Mesenchymal stem cell (in vitro differentiated cells and primary cell): Measurements from ENCODE around the gene PRADC1.

ENCODE experiments used
- DNase-seq: peaks from one replicate; pipeline ENCODE4 v3.0.0-alpha.2; 2013
- H2AFZ ChIP-seq: one replicate; pipeline ENCODE4 v1.6.1; 2013; ENCODE audit warnings: low read depth, mild to moderate bottlenecking, control low read depth, inconsistent platforms, low read length, moderate library complexity
- H2AK5ac ChIP-seq: 2 replicates; pipeline ENCODE4 v1.6.1; 2013; ENCODE audit warnings: low read length, moderate library complexity, mild to moderate bottlenecking, inconsistent platforms; ENCODE audit not compliant: severe bottlenecking
- H2BK120ac ChIP-seq: one replicate; pipeline ENCODE4 v1.6.1; 2013; ENCODE audit warnings: low read depth, mild to moderate bottlenecking, inconsistent platforms, low read length, moderate library complexity
- H2BK12ac ChIP-seq, 2 experiments: one replicate each; pipeline ENCODE4 v1.6.1; 2013; ENCODE audit warnings: inconsistent platforms in 2 of 2, low read length in 2 of 2, mild to moderate bottlenecking in 2 of 2, moderate library complexity in 2 of 2, control low read depth in 1 of 2
- H2BK15ac ChIP-seq: one replicate; pipeline ENCODE4 v1.6.1; 2013; ENCODE audit warnings: mild to moderate bottlenecking, low read depth, inconsistent platforms; ENCODE audit not compliant: poor library complexity, severe bottlenecking
- H2BK5ac ChIP-seq: 2 replicates; pipeline ENCODE4 v1.6.1; 2013; ENCODE audit warnings: low read depth, mild to moderate bottlenecking, low read length, control low read depth, inconsistent platforms; ENCODE audit not compliant: poor library complexity, severe bottlenecking
- H3K14ac ChIP-seq, 2 experiments: one replicate each; pipeline ENCODE4 v1.6.1; 2013; ENCODE audit warnings: inconsistent platforms in 2 of 2, low read length in 2 of 2, control low read depth in 1 of 2, mild to moderate bottlenecking in 1 of 2, moderate library complexity in 1 of 2
- H3K18ac ChIP-seq, 2 experiments: one replicate each; pipeline ENCODE4 v1.6.1; 2013; ENCODE audit warnings: inconsistent platforms in 2 of 2, low read length in 2 of 2, control low read depth in 1 of 2, low read depth in 1 of 2, mild to moderate bottlenecking in 1 of 2
- H3K23ac ChIP-seq, 2 experiments: one replicate each; pipeline ENCODE4 v1.6.1; 2013; ENCODE audit warnings: inconsistent platforms in 2 of 2, low read length in 2 of 2, mild to moderate bottlenecking in 2 of 2, moderate library complexity in 2 of 2, control low read depth in 1 of 2
- H3K27ac ChIP-seq: 2 replicates; pipeline ENCODE4 v1.5.1; 2013; ENCODE audit warnings: mild to moderate bottlenecking, moderate library complexity, low read length, control low read depth, inconsistent platforms; ENCODE audit not compliant: poor library complexity, severe bottlenecking
- H3K27me3 ChIP-seq, 2 experiments: 2 replicates each; pipeline versions ENCODE4 v1.6.1 to v1.7.0; 2013; ENCODE audit warnings: low read length in 2 of 2, mild to moderate bottlenecking in 2 of 2, moderate library complexity in 2 of 2, control low read depth in 1 of 2, inconsistent platforms in 1 of 2; ENCODE audit not compliant: control insufficient read depth in 1 of 2, insufficient read depth in 1 of 2
- H3K36me3 ChIP-seq, 2 experiments: 2 replicates each; pipeline versions ENCODE4 v1.6.1 to v1.7.0; 2013; ENCODE audit warnings: low read length in 2 of 2, control low read depth in 1 of 2, inconsistent platforms in 1 of 2, low read depth in 1 of 2, mild to moderate bottlenecking in 1 of 2; ENCODE audit not compliant: insufficient read depth in 2 of 2, control insufficient read depth in 1 of 2
- H3K4ac ChIP-seq, 2 experiments: one replicate each; pipeline ENCODE4 v1.6.1; 2013; ENCODE audit warnings: inconsistent platforms in 2 of 2, low read length in 2 of 2, mild to moderate bottlenecking in 2 of 2, moderate library complexity in 2 of 2, control low read depth in 1 of 2, low read depth in 1 of 2
- H3K4me1 ChIP-seq: 2 replicates; pipeline ENCODE4 v1.6.1; 2013; ENCODE audit warnings: low read depth, low read length, control low read depth; ENCODE audit not compliant: control insufficient read depth, insufficient read depth
- H3K4me2 ChIP-seq: 2 replicates; pipeline ENCODE4 v1.6.1; 2013; ENCODE audit warnings: low read length, mild to moderate bottlenecking, inconsistent platforms; ENCODE audit not compliant: poor library complexity, severe bottlenecking
- H3K4me3 ChIP-seq, 2 experiments: 2 replicates each; pipeline versions ENCODE4 v1.5.1 to v1.7.0; 2013; ENCODE audit warnings: low read length in 2 of 2, mild to moderate bottlenecking in 2 of 2, control low read depth in 1 of 2, low read depth in 1 of 2; ENCODE audit not compliant: insufficient read depth in 1 of 2
- H3K79me1 ChIP-seq: replicated peaks from 2 replicates; pipeline ENCODE4 v1.6.1; 2013; ENCODE audit warnings: mild to moderate bottlenecking, control low read depth, low read length, inconsistent platforms; ENCODE audit not compliant: poor library complexity, severe bottlenecking
- H3K9ac ChIP-seq: 2 replicates; pipeline ENCODE4 v1.7.0; 2013; ENCODE audit warnings: mild to moderate bottlenecking, low read length, moderate library complexity
- H3K9me3 ChIP-seq: 2 replicates; pipeline ENCODE4 v1.7.0; 2013; ENCODE audit warnings: mild to moderate bottlenecking, low read length; ENCODE audit not compliant: control insufficient read depth
- H4K8ac ChIP-seq: one replicate; pipeline ENCODE4 v1.6.1; 2013; ENCODE audit warnings: inconsistent platforms, mild to moderate bottlenecking, low read length, moderate library complexity
- H4K91ac ChIP-seq: one replicate; pipeline ENCODE4 v1.6.1; 2013; ENCODE audit warnings: mild to moderate bottlenecking, low read length, inconsistent platforms
- WGBS: methylation state at CpG from one replicate; pipeline ENCODE4 v1.1.7; 2013; ENCODE audit warnings: mixed read lengths; 5-methylcytosine and 5-hydroxymethylcytosine counted together

PRADC1 gene

GRCh38 chr2:73238976-73239375 is 5.9 kb upstream of the PRADC1 start:
- H3K4me2 ChIP-seq = no peak overlapping the region
- H2AK5ac ChIP-seq = no peak overlapping the region
- no peak overlapping the region for H2BK15ac ChIP-seq
- H3K14ac ChIP-seq = no peak overlapping the region
- H2AFZ ChIP-seq = no peak overlapping the region
- no peak overlapping the region for H2BK120ac ChIP-seq
- H3K27me3 ChIP-seq = no peaks in the 10 kb centered on the region
- no peak overlapping the region for H3K27ac ChIP-seq
- DNase-seq = no peak
- H3K79me1 ChIP-seq = peaks cover 14% of the 10 kb centered on the region
- H3K4me3 ChIP-seq = no peak overlapping the region
- H3K9me3 ChIP-seq = no peaks in the 10 kb centered on the region
- H2BK5ac ChIP-seq = no peak overlapping the region
- H3K4me1 ChIP-seq = peaks cover 14% of the 10 kb centered on the region
- H3K9ac ChIP-seq = peak overlapping the region; percentile 62
- H4K8ac ChIP-seq = no peak overlapping the region
- peaks cover 10 to 42% of the 10 kb centered on the region in 2 experiments for H3K36me3 ChIP-seq
- no peak overlapping the region for H2BK12ac ChIP-seq
- 100% methylated on average over 1 of the region's 1 CpG for WGBS
- no peak overlapping the region for H3K23ac ChIP-seq
- no peak overlapping the region for H4K91ac ChIP-seq
- H3K4ac ChIP-seq = no peak overlapping the region
- H3K18ac ChIP-seq = no peak overlapping the region

- Histone ChIP-seq H3K79me1 (peaks cover 10% of the 10 kb centered on the region), H3K9me3 (no peaks in the 10 kb centered on the region), H3K9ac (peak overlapping the region; percentile 19), H2BK15ac (no peak overlapping the region), H2AK5ac (no peak overlapping the region), H3K4me2 (no peak overlapping the region), H3K4me3 (no peak overlapping the region), H3K4me1 (peaks cover 14% of the 10 kb centered on the region), H3K27me3 (no peaks in the 10 kb centered on the region), H2BK5ac (no peak overlapping the region), H2AFZ (no peak overlapping the region), H3K4ac (no peak overlapping the region), H3K18ac (no peak overlapping the region), H2BK12ac (no peak overlapping the region), H3K27ac (no peak overlapping the region), H3K23ac (no peak overlapping the region), H3K36me3 (peaks cover 8 to 34% of the 10 kb centered on the region in 2 experiments), H4K91ac (no peak overlapping the region), H3K14ac (no peak overlapping the region), H4K8ac (no peak overlapping the region), H2BK120ac (no peak overlapping the region)
- WGBS = 88% methylated on average over 2 of the region's 3 CpGs
- no peak for DNase-seq
Observed at GRCh38 chr2:73238149-73238548, 5.1 kb upstream of the PRADC1 start.

GRCh38 chr2:73237168-73237567 is 4.1 kb upstream of the PRADC1 start:
- Histone ChIP-seq H2AFZ (no peak overlapping the region), H2BK12ac (no peak overlapping the region), H4K8ac (no peak overlapping the region), H3K4me1 (peaks cover 16% of the 10 kb centered on the region), H3K27ac (no peak overlapping the region), H4K91ac (no peak overlapping the region), H3K36me3 (peaks cover 4 to 25% of the 10 kb centered on the region in 2 experiments), H3K4ac (no peak overlapping the region), H2BK15ac (no peak overlapping the region), H2AK5ac (no peak overlapping the region), H2BK120ac (no peak overlapping the region), H3K18ac (no peak overlapping the region), H3K79me1 (peaks cover 14% of the 10 kb centered on the region), H3K4me2 (no peak overlapping the region), H3K27me3 (no peaks in the 10 kb centered on the region), H3K23ac (no peak overlapping the region), H3K4me3 (no peak overlapping the region), H3K9me3 (no peaks in the 10 kb centered on the region), H3K9ac (no peak overlapping the region), H3K14ac (no peak overlapping the region), H2BK5ac (no peak overlapping the region)
- DNase-seq = no peak
- 100% methylated on average over 1 of the region's 1 CpG for WGBS

GRCh38 chr2:73235315-73236028 is 2.4 kb upstream of the PRADC1 start:
- 83% methylated on average over 11 of the region's 11 CpGs for whole genome bisulfite sequencing
- H3K36me3 ChIP-seq = peaks cover 4 to 13% of the 10 kb centered on the region in 2 experiments
- H3K4me1 ChIP-seq = peaks cover 16% of the 10 kb centered on the region
- H3K9me3 ChIP-seq = no peaks in the 10 kb centered on the region
- H3K4me2 ChIP-seq = peak overlapping the region; percentile 92
- peak overlapping the region in 1 of 2 experiments; percentile 2 for H3K14ac ChIP-seq
- H2BK15ac ChIP-seq = no peak overlapping the region
- no peak overlapping the region for H3K23ac ChIP-seq
- no peak overlapping the region for H3K18ac ChIP-seq
- no peak overlapping the region for H4K8ac ChIP-seq
- no peak overlapping the region for H2AK5ac ChIP-seq
- no peak overlapping the region for H2BK5ac ChIP-seq
- no peak overlapping the region for H2AFZ ChIP-seq
- H3K27me3 ChIP-seq = no peaks in the 10 kb centered on the region
- no peak overlapping the region for H2BK12ac ChIP-seq
- peak overlapping the region; percentile 96 for H3K9ac ChIP-seq
- peaks cover 17% of the 10 kb centered on the region for H3K79me1 ChIP-seq
- peak overlapping the region in 1 of 2 experiments; percentile 28 for H3K4ac ChIP-seq
- peak; percentile 14 for DNase-seq
- peak overlapping the region; percentile 84 to 89 for H3K4me3 ChIP-seq
- no peak overlapping the region for H2BK120ac ChIP-seq
- no peak overlapping the region for H4K91ac ChIP-seq
- H3K27ac ChIP-seq = no peak overlapping the region
